PC-3 (cell line): ENCODE results near the gene MFNG.

ENCODE experiments used
- CTCF ChIP-seq: fragments of 300-600 bp; sonication (generic); conservative IDR thresholded peaks from 2 replicates; pipeline ENCODE4 v1.5.1; 2017; ENCODE audit warnings: antibody characterized with exemption, low read depth, mild to moderate bottlenecking, low read length
- EZH2 ChIP-seq: fragments of 300-600 bp; sonication (generic); IDR thresholded peaks from one replicate; pipeline ENCODE4 v1.6.1; 2017; ENCODE audit warnings: antibody characterized with exemption, mild to moderate bottlenecking, low read length; ENCODE audit not compliant: unreplicated experiment

GRCh38 chr22:37456346-37456745, 29.8 kb downstream of the MFNG start:
- no peak for TF ChIP-seq CTCF
- no peak for TF ChIP-seq EZH2
